ENCODE measurements around the gene CMAS.

GRCh38 chr12:22101749-22102243 is 55.8 kb downstream of the CMAS start:
- TF ChIP-seq CTCF (IDR thresholded peaks at IDR 0.05; ENCODE audit: insufficient read depth, low read length, poor library complexity, severe bottlenecking) (no peak), EZH2phosphoT487 (conservative IDR thresholded peaks at IDR 0.05; ENCODE audit: low read length) (no peak)

Measured in SU-DHL-6 (cell line).